ENCODE results near the gene APOA1. TPM values are rescaled to one million over a fixed set of nuclear protein-coding genes. Genes with fewer than 3 reads are reported as not detected.
A peak's percentile ranks its signal among the peaks of the same experiment; 100 is the strongest.

The APOA1 gene
- total and polyA plus RNA-seq, 10 of the 15 experiments (the other 5 are each of a cell fraction or from before 2014, with no cell fraction given) = 0.10 to 2.4 (median 0.24) TPM; not detected in 3

DNA sequence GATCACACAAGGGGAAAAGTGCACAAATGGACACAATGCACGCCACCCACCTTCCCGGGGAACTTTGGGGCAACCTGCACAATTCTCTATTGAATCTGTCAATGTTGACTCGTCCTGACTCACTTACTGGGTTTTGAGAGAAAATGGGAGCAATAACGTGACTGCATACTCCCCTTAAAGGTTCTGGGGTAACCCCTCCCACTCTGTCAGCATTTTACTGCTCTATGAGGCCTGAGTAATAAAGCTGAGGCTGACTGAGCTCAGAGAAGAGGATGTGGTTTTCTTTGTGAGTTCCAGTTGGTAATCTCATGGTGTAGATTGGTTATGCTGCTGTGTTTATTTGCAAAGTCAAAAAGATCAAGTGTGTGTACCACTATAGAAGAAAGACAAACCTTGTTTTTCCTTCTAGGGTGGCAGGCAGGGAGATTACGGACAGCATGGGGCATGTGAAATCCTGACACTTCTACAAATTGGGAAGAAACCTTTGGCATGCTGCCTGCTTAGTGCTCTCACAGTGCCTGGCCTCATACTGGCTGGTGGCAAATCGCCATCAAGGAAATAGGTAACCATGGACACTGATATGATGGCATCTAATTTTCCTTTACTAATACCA lies 16.1 kb upstream of the APOA1 start (continued):
- TF ChIP-seq, protein P1, sequence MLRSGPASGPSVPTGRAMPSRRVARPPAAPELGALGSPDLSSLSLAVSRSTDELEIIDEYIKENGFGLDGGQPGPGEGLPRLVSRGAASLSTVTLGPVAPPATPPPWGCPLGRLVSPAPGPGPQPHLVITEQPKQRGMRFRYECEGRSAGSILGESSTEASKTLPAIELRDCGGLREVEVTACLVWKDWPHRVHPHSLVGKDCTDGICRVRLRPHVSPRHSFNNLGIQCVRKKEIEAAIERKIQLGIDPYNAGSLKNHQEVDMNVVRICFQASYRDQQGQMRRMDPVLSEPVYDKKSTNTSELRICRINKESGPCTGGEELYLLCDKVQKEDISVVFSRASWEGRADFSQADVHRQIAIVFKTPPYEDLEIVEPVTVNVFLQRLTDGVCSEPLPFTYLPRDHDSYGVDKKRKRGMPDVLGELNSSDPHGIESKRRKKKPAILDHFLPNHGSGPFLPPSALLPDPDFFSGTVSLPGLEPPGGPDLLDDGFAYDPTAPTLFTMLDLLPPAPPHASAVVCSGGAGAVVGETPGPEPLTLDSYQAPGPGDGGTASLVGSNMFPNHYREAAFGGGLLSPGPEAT (IDR thresholded peaks at IDR 0.05; ENCODE audit: low read depth) = 0 out of 2 replicates have a peak, but pooled peaks have one; percentile 23

DNA sequence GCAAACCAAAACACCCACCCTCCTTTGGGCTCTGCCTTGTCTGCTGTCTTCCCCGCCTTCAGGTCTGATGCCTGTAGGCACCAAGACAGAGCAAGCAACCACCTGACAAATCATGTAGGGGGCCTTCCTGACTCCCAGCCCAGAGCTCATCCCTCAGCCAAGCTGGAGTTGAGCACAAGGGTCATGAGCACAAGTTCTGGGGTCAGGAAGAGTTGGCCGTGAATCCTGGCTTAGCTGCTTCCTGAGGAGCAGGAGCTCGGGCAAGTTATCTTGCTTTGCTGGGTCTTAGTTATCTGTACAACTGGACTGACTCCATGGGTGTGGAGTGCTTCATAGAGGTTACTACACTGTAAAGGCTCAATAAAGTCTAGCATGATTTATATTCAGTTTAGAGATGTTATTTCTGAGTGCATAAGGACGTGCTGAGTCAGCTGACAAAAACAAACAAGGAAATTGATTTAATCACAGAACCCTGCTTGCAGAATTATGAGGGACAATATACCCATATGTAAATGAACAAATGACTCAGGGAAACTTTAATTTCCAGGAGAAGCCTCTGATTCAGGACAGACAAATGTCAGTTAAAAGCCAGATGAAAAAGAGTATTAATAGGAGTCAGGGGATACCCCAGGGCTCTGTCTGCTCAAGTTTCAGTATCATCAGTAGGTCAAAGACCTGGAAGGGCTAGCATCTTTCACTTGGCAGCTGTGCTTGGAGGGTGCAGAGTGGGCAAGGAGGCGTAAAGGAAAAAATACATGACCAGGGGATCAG lies 15.0 kb upstream of the APOA1 start:
- ChIA-PET SMC1A (ENCODE audit: uncharacterized antibody, unreplicated experiment) (interaction anchor here (0.9 to 4.6 kb wide), 18 partner anchors 12 to 379 kb away, joined by 3 to 42 read pairs (median 4); partner anchors contain the start of genes APOA1, APOA5 and ZPR1), RAD21 (ENCODE audit: unreplicated experiment) (interaction anchor here (1.1 to 5.0 kb wide), 13 partner anchors 11 to 327 kb away, joined by 3 to 32 read pairs (median 5); partner anchors contain the start of gene APOA5)
- TF ChIP-seq STAT1 (conservative IDR thresholded peaks at IDR 0.05) (no peak), NR2C2 (IDR thresholded peaks at IDR 0.05; ENCODE audit: borderline replicate concordance, control insufficient read depth, insufficient read length, low read depth) (no peak), FOXM1 (IDR thresholded peaks at IDR 0.05; ENCODE audit: low read depth, low read length) (peak; percentile 17; the same call in 1 of the 2 replicates), EGR1 (IDR thresholded peaks at IDR 0.05; ENCODE audit: borderline replicate concordance in 1 of 2, low read depth in 2 of 2, low read length in 2 of 2) (0 out of 3 replicates have a peak, but pooled peaks of 1 of the 2 experiments have one; percentile 11), EP300 (IDR thresholded peaks at IDR 0.05; ENCODE audit: borderline replicate concordance in 1 of 2, control insufficient read depth in 1 of 2, low read depth in 2 of 2, low read length in 2 of 2) (0 out of 4 replicates have a peak, but pooled peaks of 1 of the 2 experiments have one; percentile 28), TCF12 (IDR thresholded peaks at IDR 0.05; ENCODE audit: low read depth, low read length) (0 out of 2 replicates have a peak, but pooled peaks have one; percentile 41), HDAC2 (IDR thresholded peaks at IDR 0.05) (no peak), HDAC6 (IDR thresholded peaks at IDR 0.05; ENCODE audit: unreplicated experiment) (no peak)
- TF ChIP-seq, protein P2, sequence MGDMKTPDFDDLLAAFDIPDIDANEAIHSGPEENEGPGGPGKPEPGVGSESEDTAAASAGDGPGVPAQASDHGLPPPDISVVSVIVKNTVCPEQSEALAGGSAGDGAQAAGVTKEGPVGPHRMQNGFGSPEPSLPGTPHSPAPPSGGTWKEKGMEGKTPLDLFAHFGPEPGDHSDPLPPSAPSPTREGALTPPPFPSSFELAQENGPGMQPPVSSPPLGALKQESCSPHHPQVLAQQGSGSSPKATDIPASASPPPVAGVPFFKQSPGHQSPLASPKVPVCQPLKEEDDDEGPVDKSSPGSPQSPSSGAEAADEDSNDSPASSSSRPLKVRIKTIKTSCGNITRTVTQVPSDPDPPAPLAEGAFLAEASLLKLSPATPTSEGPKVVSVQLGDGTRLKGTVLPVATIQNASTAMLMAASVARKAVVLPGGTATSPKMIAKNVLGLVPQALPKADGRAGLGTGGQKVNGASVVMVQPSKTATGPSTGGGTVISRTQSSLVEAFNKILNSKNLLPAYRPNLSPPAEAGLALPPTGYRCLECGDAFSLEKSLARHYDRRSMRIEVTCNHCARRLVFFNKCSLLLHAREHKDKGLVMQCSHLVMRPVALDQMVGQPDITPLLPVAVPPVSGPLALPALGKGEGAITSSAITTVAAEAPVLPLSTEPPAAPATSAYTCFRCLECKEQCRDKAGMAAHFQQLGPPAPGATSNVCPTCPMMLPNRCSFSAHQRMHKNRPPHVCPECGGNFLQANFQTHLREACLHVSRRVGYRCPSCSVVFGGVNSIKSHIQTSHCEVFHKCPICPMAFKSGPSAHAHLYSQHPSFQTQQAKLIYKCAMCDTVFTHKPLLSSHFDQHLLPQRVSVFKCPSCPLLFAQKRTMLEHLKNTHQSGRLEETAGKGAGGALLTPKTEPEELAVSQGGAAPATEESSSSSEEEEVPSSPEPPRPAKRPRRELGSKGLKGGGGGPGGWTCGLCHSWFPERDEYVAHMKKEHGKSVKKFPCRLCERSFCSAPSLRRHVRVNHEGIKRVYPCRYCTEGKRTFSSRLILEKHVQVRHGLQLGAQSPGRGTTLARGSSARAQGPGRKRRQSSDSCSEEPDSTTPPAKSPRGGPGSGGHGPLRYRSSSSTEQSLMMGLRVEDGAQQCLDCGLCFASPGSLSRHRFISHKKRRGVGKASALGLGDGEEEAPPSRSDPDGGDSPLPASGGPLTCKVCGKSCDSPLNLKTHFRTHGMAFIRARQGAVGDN (IDR thresholded peaks at IDR 0.05) = peak; percentile 15; the same call in 1 of the 2 replicates
- TF ChIP-seq, protein P3, sequence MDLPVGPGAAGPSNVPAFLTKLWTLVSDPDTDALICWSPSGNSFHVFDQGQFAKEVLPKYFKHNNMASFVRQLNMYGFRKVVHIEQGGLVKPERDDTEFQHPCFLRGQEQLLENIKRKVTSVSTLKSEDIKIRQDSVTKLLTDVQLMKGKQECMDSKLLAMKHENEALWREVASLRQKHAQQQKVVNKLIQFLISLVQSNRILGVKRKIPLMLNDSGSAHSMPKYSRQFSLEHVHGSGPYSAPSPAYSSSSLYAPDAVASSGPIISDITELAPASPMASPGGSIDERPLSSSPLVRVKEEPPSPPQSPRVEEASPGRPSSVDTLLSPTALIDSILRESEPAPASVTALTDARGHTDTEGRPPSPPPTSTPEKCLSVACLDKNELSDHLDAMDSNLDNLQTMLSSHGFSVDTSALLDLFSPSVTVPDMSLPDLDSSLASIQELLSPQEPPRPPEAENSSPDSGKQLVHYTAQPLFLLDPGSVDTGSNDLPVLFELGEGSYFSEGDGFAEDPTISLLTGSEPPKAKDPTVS (IDR thresholded peaks at IDR 0.05; ENCODE audit: low read depth, low read length) = no peak

More for the DNA sequence above, 15.0 kb upstream of the APOA1 start:
- BruUV-seq (replicated peaks) = no TSS peak
- no peak for FAIRE-seq
- no peak for DNase-seq (ENCODE audit: low read depth, low spot score)
- Histone ChIP-seq H3K27ac (ENCODE audit: control insufficient read depth, insufficient read depth) (peak overlapping the region; percentile 62), H3K27me3 (replicated peaks in 1 of 2; ENCODE audit: control insufficient read depth in 2 of 2, insufficient read depth in 2 of 2, low read length in 1 of 2) (no peaks in the 10 kb centered on the region), H3K4me1 (ENCODE audit: control insufficient read depth, insufficient read depth, low read length) (peaks cover 30% of the 10 kb centered on the region), H2AFZ (ENCODE audit: control insufficient read depth, low read depth, low read length) (no peak overlapping the region; the same call in 1 of the 2 replicates), H4K20me1 (ENCODE audit: control insufficient read depth, insufficient read depth) (no peaks in the 10 kb centered on the region), H3K79me2 (ENCODE audit: control insufficient read depth, insufficient read depth, low read length) (no peaks in the 10 kb centered on the region), H3K36me3 (ENCODE audit: control insufficient read depth in 2 of 2, insufficient read depth in 2 of 2, low read length in 1 of 2) (peaks cover 6% of the 10 kb centered on the region in 2 experiments; a peak in 2 of 4 replicates), H3K4me3 (no peak overlapping the region; the same call in 1 of the 2 replicates), H3K4me2 (ENCODE audit: control insufficient read depth, insufficient read depth) (peak overlapping the region; percentile 23; the same call in 1 of the 2 replicates), H3K9me3 (replicated peaks; ENCODE audit: control insufficient read depth, insufficient read depth, low read length) (no peaks in the 10 kb centered on the region), H3K9ac (ENCODE audit: control insufficient read depth, insufficient read depth, low read length) (no peak overlapping the region)
- intact Hi-C loops (cut with micrococcal nuclease; ENCODE audit: unreplicated experiment) (no loop called here), in situ Hi-C loops (cut with MboI) (no loop called here)
- 67% methylated on average over 5 of the region's 5 CpGs for WGBS (ENCODE audit: insufficient coverage, insufficient replicate concordance, low lambda C conversion rate, missing lambda C conversion rate)
- POLR2A ChIA-PET = interaction anchor here (0.6 to 2.1 kb wide), 8 partner anchors 13 to 172 kb away, joined by 3 to 10 read pairs (median 4); partner anchors contain the start of gene ZPR1
- ATAC-seq = peak; percentile 75
- CTCF ChIA-PET = interaction anchor here (0.6 to 4.2 kb wide), 11 partner anchors 17 to 1574 kb away, joined by 3 to 24 read pairs (median 8); partner anchors contain the start of genes APOA5, PCSK7 and RNF214
